Effector memory CD8-positive, alpha-beta T cell (primary cell): ENCODE results near the gene GNG4.
"Not testable (repeated sequence)": the region's sequence is repeated elsewhere in the genome, so short reads cannot be mapped to it uniquely, and the experiment has no call there.

ENCODE experiments used
- ATAC-seq: fragments of 150-1000 bp; cut with Tn5 transposase; replicated peaks from 2 replicates; pipeline ENCODE4 v1.10.0; 2021; ENCODE audit warnings: mild to moderate bottlenecking, moderate library complexity
- DNase-seq, 3 experiments: peaks; one replicate each; pipeline ENCODE4 v3.0.0; 2021
- H3K27ac Mint-ChIP-seq, 2 donors: one replicate each; pipeline ENCODE4 v1.8.0; 2022; ENCODE audit warnings: mild to moderate bottlenecking in 2 of 2, mixed read lengths in 2 of 2, moderate library complexity in 2 of 2
- H3K27me3 Mint-ChIP-seq, 2 donors: one replicate each; pipeline ENCODE4 v1.8.0; 2022; ENCODE audit warnings: mixed read lengths in 2 of 2
- H3K36me3 Mint-ChIP-seq: one replicate; pipeline ENCODE4 v1.8.0; 2022; ENCODE audit warnings: mild to moderate bottlenecking, moderate library complexity, mixed read lengths; ENCODE audit not compliant: insufficient read depth
- H3K4me1 Mint-ChIP-seq, 2 donors: one replicate each; pipeline ENCODE4 v1.8.0; 2022; ENCODE audit warnings: low read depth in 2 of 2, mixed read lengths in 2 of 2
- H3K4me3 Mint-ChIP-seq, 2 donors: one replicate each; pipeline ENCODE4 v1.8.0; 2022; ENCODE audit warnings: mild to moderate bottlenecking in 2 of 2, mixed read lengths in 2 of 2, moderate library complexity in 2 of 2
- H3K9me3 Mint-ChIP-seq, 2 donors: one replicate each; pipeline ENCODE4 v1.8.0; 2022; ENCODE audit warnings: mixed read lengths in 2 of 2

The GNG4 gene

GRCh38 chr1:235644693-235645305, 4.8 kb downstream of the GNG4 start:
- Mint-ChIP-seq H3K36me3 (peaks cover 3% of the 10 kb centered on the region), H3K27me3 (peaks cover 19 to 52% of the 10 kb centered on the region in 2 donors), H3K4me1 (peaks cover 24 to 27% of the 10 kb centered on the region in 2 donors), H3K27ac (peak overlapping the region; percentile 58 to 68), H3K4me3 (no peak overlapping the region), H3K9me3 (peaks cover 0 to 2% of the 10 kb centered on the region in 2 donors)
- ATAC-seq = no peak
- DNase-seq = no peak

GRCh38 chr1:235643837-235644692, 5.5 kb downstream of the GNG4 start:
- Mint-ChIP-seq H3K4me1 (peaks cover 24 to 28% of the 10 kb centered on the region in 2 donors), H3K9me3 (peaks cover 0 to 2% of the 10 kb centered on the region in 2 donors), H3K27me3 (peaks cover 17 to 49% of the 10 kb centered on the region in 2 donors), H3K36me3 (peaks cover 3% of the 10 kb centered on the region), H3K4me3 (no peak overlapping the region), H3K27ac (peak overlapping the region; percentile 58 to 92)
- ATAC-seq (no peak), DNase-seq (no peak)

- ATAC-seq (no peak), DNase-seq (no peak)
- peak overlapping the region; percentile 92 to 97 for H3K27ac Mint-ChIP-seq
- peaks cover 19 to 22% of the 10 kb centered on the region in 2 donors for H3K4me1 Mint-ChIP-seq
- H3K9me3 Mint-ChIP-seq = no peaks in the 10 kb centered on the region
- H3K27me3 Mint-ChIP-seq = peaks cover 9 to 38% of the 10 kb centered on the region in 2 donors
- H3K36me3 Mint-ChIP-seq = peaks cover 3% of the 10 kb centered on the region
- H3K4me3 Mint-ChIP-seq = peak overlapping the region; percentile 57 to 84
Measured at GRCh38 chr1:235642943-235643371, 6.6 kb downstream of the GNG4 start.

DNA sequence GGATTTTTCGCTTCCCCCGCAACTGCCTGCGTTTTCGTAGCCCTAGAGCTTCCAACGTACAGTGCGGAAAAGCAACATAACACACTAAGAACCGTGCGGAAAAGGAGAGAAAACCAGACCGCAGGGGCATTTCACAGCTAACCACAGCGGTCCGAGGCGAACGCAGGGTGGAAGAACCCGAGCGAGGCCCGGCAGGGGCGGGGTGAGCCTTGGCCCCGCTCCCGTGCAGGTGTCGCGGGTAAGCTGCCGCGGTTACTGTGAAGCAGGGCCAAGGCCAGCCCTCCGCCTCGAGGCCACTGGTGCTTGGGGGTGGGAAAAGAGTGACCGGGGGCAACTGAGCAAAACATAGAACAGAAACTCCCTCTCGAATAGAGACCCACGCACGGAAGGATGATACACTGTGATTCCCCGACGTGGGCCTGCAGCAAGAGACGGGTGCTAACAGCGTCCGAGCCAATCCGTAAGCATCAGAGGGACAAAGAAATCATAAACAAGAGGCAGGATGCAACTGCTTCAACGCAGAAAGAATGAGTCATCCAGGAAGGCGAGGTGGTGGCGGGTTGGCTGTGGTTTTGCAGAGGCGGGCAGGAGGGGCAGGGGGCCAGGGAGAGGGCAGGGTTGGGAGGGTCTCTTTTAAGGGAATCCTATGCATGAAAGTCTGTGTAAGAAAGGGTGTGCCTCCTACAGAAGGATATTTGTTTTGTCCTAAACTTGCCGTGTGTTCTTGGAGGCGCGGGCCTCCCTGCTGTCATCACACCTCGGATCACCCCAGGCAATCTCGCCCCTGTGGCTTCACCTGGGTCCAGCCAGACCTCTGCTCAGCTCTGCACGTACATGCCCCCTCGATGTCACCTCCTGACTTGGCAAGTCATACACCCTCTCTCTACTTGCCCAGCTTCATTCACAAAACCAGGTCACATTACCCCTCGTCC, 7.3 kb downstream of the GNG4 start:
- peak overlapping the region; percentile 92 to 97 for H3K27ac Mint-ChIP-seq
- ATAC-seq = peak; percentile 82
- peaks cover 3% of the 10 kb centered on the region for H3K36me3 Mint-ChIP-seq
- H3K4me1 Mint-ChIP-seq = peaks cover 19 to 22% of the 10 kb centered on the region in 2 donors
- peak overlapping the region; percentile 57 to 84 for H3K4me3 Mint-ChIP-seq
- H3K9me3 Mint-ChIP-seq = no peaks in the 10 kb centered on the region
- peaks cover 5 to 31% of the 10 kb centered on the region in 2 donors for H3K27me3 Mint-ChIP-seq
- peak; percentile 56 to 68 (median 56) for DNase-seq

DNA sequence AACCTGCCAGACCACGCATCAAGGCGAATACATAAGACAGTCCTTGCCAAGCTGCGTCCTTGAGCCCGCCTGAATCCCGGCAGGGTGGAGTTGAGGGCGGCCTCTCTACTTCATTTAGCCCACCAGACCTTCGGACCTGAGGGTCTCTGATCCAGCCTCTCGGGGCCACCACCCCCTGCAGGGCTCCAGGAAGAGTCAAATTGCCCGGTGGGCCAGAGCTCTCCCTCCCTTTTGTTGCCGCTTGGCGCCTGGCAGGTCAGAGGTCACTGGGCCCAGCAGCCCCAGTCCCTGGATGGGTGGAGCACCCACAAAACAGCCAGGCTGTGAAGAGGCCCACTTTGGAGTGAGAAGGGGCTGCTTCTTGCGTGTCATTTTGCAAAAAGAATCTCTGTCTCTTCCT, 9.0 kb downstream of the GNG4 start:
- peaks cover 19 to 22% of the 10 kb centered on the region in 2 donors for H3K4me1 Mint-ChIP-seq
- H3K4me3 Mint-ChIP-seq = peak overlapping the region in 1 of 2 donors; percentile 33
- H3K27ac Mint-ChIP-seq = peak overlapping the region in 1 of 2 donors; percentile 35
- H3K27me3 Mint-ChIP-seq = peaks cover 0 to 15% of the 10 kb centered on the region in 2 donors
- H3K36me3 Mint-ChIP-seq = peaks cover 3% of the 10 kb centered on the region
- no peak for ATAC-seq
- DNase-seq = no peak
- H3K9me3 Mint-ChIP-seq = no peaks in the 10 kb centered on the region

DNA sequence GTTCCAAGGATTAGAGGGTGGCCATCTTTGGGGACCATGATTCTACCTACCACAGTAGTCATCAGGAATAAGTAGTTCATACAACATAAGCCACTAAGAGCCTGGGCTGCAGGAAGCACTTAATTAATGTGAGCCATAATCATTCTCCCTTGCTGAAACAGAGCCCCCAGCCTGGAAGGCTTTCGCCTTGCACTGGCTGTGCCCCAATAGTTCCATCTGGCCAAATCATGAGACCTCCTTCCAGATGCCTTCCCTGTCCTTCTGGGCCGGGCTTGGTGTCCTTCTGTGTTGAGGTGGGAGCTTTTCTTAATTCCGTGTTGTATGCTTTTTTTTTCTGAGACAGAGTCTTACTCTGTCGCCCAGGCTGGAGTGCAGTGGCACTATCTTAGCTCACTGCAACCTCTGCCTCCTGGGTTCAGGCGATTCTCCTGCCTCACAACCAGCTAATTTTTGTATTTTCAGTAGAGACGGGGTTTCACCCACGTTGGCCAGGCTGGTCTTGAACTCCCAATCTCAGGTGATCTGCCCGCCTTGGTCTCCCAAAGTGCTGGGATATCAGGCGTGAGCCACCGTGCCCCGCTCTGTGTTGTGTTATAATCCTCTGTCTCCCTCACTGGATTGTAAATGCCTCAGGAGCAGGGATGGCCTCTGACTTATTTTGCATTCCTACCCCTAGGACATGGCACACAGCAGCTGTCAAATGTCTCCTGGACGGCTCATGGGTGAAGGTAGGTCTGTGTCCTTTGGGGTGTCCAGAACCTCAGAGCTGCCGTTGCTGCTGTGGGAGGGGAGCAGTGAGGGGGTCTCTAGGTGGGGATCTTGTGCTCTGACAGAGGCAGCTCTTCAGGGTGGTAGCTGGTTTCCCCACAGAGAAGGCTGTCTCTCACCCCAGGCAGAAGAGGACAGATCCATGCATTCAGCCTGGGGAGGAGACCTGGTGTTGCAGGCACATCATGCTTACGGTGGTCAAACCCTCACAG, 10.1 kb downstream of the GNG4 start:
- Mint-ChIP-seq H3K9me3 (no peaks in the 10 kb centered on the region), H3K4me1 (peaks cover 19 to 22% of the 10 kb centered on the region in 2 donors), H3K27me3 (peaks cover 0 to 8% of the 10 kb centered on the region in 2 donors), H3K27ac (peak overlapping the region in 1 of 2 donors; percentile 44), H3K36me3 (peaks cover 3% of the 10 kb centered on the region), H3K4me3 (no peak overlapping the region)
- ATAC-seq (no peak), DNase-seq (no peak)

DNA sequence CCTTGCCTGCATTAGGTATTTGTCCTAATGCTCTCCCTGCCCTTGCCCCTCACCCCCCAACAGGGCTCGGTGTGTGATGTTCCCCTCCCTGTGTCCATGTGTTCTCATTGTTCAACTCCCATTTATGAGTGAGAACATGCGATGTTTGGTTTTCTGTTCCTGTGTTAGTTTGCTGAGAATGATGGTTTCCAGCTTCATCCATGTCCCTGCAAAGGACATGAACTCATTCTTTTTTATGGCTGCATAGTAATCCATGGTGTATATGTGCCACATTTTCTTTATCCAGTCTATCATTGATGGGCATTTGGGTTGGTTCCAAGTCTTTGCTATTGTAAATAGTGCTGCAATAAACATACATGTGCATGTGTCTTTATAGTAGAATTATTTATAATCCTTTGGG, 11.0 kb downstream of the GNG4 start:
- not testable (repeated sequence) for DNase-seq, H3K9me3 Mint-ChIP-seq, H3K27ac Mint-ChIP-seq, H3K36me3 Mint-ChIP-seq, ATAC-seq, H3K4me3 Mint-ChIP-seq
- Mint-ChIP-seq H3K4me1 (peaks cover 19 to 22% of the 10 kb centered on the region in 2 donors), H3K27me3 (peaks cover 5 to 12% of the 10 kb centered on the region in 2 donors)

DNA sequence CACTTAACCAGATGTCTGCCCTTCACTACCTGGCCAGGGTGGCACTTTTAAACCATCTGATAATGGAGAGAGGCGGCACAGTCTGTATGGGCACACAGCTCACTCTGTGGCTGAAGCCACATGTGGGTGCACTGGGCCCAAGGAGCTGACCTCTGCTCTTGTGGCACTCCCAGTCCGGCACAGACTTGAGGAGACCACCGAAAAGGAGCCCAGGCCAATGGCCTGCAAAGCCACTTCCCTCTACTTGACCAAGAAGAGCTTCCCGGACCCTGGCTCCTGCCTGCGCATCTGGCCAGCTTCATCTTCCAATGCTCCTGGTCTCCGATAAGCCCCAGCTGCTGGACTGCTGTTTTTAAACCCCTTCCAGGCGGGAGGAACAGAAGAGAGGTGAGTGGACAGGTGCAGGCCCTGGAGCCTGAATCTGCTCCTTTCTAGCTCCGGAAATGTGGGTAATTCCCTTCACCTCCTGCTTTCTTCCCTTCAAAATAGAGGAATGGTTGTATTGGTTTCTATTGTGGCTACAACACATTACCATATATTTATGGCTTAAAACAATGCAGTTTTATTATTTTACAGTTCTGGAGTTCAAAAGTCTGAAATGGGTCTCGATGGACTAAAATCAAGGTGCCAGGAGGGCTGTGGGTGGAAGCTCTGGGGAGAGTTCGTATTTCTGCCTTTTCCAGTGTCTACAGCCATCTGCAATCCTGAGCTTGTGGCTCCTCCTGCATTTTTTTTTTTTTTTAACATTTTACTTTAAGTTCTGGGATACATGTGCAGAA, 11.6 kb downstream of the GNG4 start:
- no peaks in the 10 kb centered on the region for H3K9me3 Mint-ChIP-seq
- H3K27me3 Mint-ChIP-seq = peaks cover 8 to 19% of the 10 kb centered on the region in 2 donors
- H3K36me3 Mint-ChIP-seq = no peaks in the 10 kb centered on the region
- no peak overlapping the region for H3K27ac Mint-ChIP-seq
- DNase-seq (no peak), ATAC-seq (no peak)
- no peak overlapping the region for H3K4me3 Mint-ChIP-seq
- peaks cover 13 to 16% of the 10 kb centered on the region in 2 donors for H3K4me1 Mint-ChIP-seq

GRCh38 chr1:235635938-235636662, 13.5 kb downstream of the GNG4 start:
- no peaks in the 10 kb centered on the region for H3K36me3 Mint-ChIP-seq
- no peak overlapping the region for H3K27ac Mint-ChIP-seq
- DNase-seq = no peak
- peaks cover 0 to 4% of the 10 kb centered on the region in 2 donors for H3K4me1 Mint-ChIP-seq
- peaks cover 18 to 37% of the 10 kb centered on the region in 2 donors for H3K27me3 Mint-ChIP-seq
- H3K4me3 Mint-ChIP-seq = no peak overlapping the region
- no peaks in the 10 kb centered on the region for H3K9me3 Mint-ChIP-seq
- ATAC-seq = no peak

DNA sequence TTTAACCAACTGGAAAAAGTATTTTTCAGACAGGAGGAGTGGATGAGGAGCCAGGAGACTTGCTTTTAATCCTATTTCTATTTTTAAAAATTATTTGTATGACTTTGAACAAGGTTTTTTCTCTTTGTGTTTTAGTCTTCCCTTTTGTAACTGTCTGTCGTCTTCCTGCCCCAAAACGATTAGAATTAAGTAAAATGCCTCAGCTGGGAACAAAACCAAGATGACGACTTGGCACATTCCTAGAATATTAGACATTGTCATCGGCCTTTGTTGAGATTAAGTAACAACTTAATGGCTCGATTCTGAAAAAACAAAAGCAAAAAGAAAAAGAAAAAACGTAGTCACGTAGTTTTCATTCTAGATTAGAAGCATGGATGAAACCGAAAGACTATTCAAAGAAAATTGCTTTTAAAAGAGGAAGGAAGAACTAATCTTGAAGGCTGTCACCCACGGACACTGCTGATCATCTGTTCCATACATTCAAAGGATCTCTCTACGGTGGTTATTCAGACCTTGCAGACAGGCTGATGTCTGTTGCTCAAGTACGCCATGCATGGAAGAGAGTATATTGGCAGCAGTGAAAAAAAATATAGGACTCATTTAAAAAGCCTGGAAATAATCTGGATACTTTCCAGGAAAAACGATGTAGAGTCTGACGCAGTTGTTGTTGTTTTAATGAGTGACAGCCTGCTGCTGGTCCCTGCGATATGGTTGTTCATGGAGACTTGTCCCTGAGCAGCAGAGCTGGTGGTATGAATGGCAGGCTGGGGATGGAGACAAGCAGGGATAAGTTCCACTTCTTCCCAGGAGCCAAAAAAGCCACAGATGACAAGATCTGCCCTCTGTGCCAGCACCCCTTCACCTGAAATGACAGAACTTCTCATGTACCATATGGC, 16.8 kb downstream of the GNG4 start:
- no peak for ATAC-seq
- H3K27ac Mint-ChIP-seq = no peak overlapping the region
- peaks cover 4% of the 10 kb centered on the region for H3K36me3 Mint-ChIP-seq
- H3K4me3 Mint-ChIP-seq = no peak overlapping the region
- no peaks in the 10 kb centered on the region for H3K9me3 Mint-ChIP-seq
- H3K27me3 Mint-ChIP-seq = peaks cover 24 to 68% of the 10 kb centered on the region in 2 donors
- no peak for DNase-seq
- no peaks in the 10 kb centered on the region for H3K4me1 Mint-ChIP-seq
